Measurements from ENCODE around the gene PEMT. TPM values are rescaled to one million over a fixed set of nuclear protein-coding genes. Genes with fewer than 3 reads are reported as not detected.
"Not testable (repeated sequence)": the region's sequence is repeated elsewhere in the genome, so short reads cannot be mapped to it uniquely, and the experiment has no call there.

Gene PEMT
- total RNA-seq, 2 experiments from 2014 or later, result 14.1 to 17.2 TPM

- H3K9me3 Mint-ChIP-seq (ENCODE audit: insufficient read depth), result no peaks in the 10 kb centered on the region
- no peak overlapping the region for H3K4me3 Mint-ChIP-seq
- no peaks in the 10 kb centered on the region for H3K36me3 Mint-ChIP-seq (ENCODE audit: low read depth)
- no peak overlapping the region for H3K27ac Mint-ChIP-seq
- no peaks in the 10 kb centered on the region for H3K4me1 Mint-ChIP-seq (ENCODE audit: low read depth)
- POLR2A ChIA-PET, result no interaction called here
- peaks cover 35% of the 10 kb centered on the region for H3K27me3 Mint-ChIP-seq (ENCODE audit: low read depth)
- CTCF ChIA-PET, result no interaction called here
- ATAC-seq (no peak), DNase-seq (no peak)
These were observed 122.2 kb downstream of the PEMT start for GRCh38 chr17:17469358-17469757.

GRCh38 chr17:17468217-17469010 lies 123.1 kb downstream of the PEMT start:
- Mint-ChIP-seq H3K4me1 (ENCODE audit: low read depth) (no peaks in the 10 kb centered on the region), H3K9me3 (ENCODE audit: insufficient read depth) (no peaks in the 10 kb centered on the region), H3K27ac (no peak overlapping the region), H3K4me3 (no peak overlapping the region), H3K36me3 (ENCODE audit: low read depth) (no peaks in the 10 kb centered on the region), H3K27me3 (ENCODE audit: low read depth) (peaks cover 30% of the 10 kb centered on the region)
- ATAC-seq (no peak), DNase-seq (no peak)
- CTCF ChIA-PET, result no interaction called here
- POLR2A ChIA-PET, result no interaction called here

- CTCF ChIA-PET, result interaction anchor here (1.8 kb wide), 1 partner anchor 29 kb away, joined by 7 read pairs; the partner anchor contains the start of gene RASD1
- H3K4me3 Mint-ChIP-seq, result no peak overlapping the region
- H3K27me3 Mint-ChIP-seq (ENCODE audit: low read depth), result peaks cover 24% of the 10 kb centered on the region
- DNase-seq (no peak), ATAC-seq (no peak)
- no peak overlapping the region for H3K27ac Mint-ChIP-seq
- no peaks in the 10 kb centered on the region for H3K4me1 Mint-ChIP-seq (ENCODE audit: low read depth)
- H3K9me3 Mint-ChIP-seq (ENCODE audit: insufficient read depth), result no peaks in the 10 kb centered on the region
- POLR2A ChIA-PET, result no interaction called here
- no peaks in the 10 kb centered on the region for H3K36me3 Mint-ChIP-seq (ENCODE audit: low read depth)
These were observed 123.8 kb downstream of the PEMT start for GRCh38 chr17:17467720-17468119.

GRCh38 chr17:17467016-17467415 lies 124.5 kb downstream of the PEMT start:
- H3K27me3 Mint-ChIP-seq (ENCODE audit: low read depth), result peaks cover 19% of the 10 kb centered on the region
- ChIA-PET CTCF (interaction anchor here (1.8 kb wide), 1 partner anchor 29 kb away, joined by 7 read pairs; the partner anchor contains the start of gene RASD1), POLR2A (no interaction called here)
- H3K4me1 Mint-ChIP-seq (ENCODE audit: low read depth), result no peaks in the 10 kb centered on the region
- ATAC-seq (no peak), DNase-seq (no peak)
- H3K36me3 Mint-ChIP-seq (ENCODE audit: low read depth), result no peaks in the 10 kb centered on the region
- no peak overlapping the region for H3K27ac Mint-ChIP-seq
- H3K4me3 Mint-ChIP-seq, result no peak overlapping the region
- no peaks in the 10 kb centered on the region for H3K9me3 Mint-ChIP-seq (ENCODE audit: insufficient read depth)

GRCh38 chr17:17466511-17466910 lies 125.0 kb downstream of the PEMT start:
- ChIA-PET CTCF (interaction anchor here (1.8 kb wide), 1 partner anchor 30 kb away, joined by 7 read pairs; the partner anchor contains the start of gene RASD1), POLR2A (no interaction called here)
- no peaks in the 10 kb centered on the region for H3K4me1 Mint-ChIP-seq (ENCODE audit: low read depth)
- peaks cover 18% of the 10 kb centered on the region for H3K27me3 Mint-ChIP-seq (ENCODE audit: low read depth)
- H3K36me3 Mint-ChIP-seq (ENCODE audit: low read depth), result no peaks in the 10 kb centered on the region
- no peaks in the 10 kb centered on the region for H3K9me3 Mint-ChIP-seq (ENCODE audit: insufficient read depth)
- ATAC-seq (no peak), DNase-seq (no peak)
- no peak overlapping the region for H3K27ac Mint-ChIP-seq
- H3K4me3 Mint-ChIP-seq, result no peak overlapping the region

GRCh38 chr17:17465878-17466277 lies 125.6 kb downstream of the PEMT start:
- H3K9me3 Mint-ChIP-seq (ENCODE audit: insufficient read depth); H3K36me3 Mint-ChIP-seq (ENCODE audit: low read depth); ATAC-seq; POLR2A ChIA-PET; DNase-seq; H3K27ac Mint-ChIP-seq; H3K4me3 Mint-ChIP-seq; H3K4me1 Mint-ChIP-seq (ENCODE audit: low read depth): not testable (repeated sequence)
- CTCF ChIA-PET, result interaction anchor here (1.8 kb wide), 1 partner anchor 30 kb away, joined by 7 read pairs; the partner anchor contains the start of gene RASD1
- peaks cover 14% of the 10 kb centered on the region for H3K27me3 Mint-ChIP-seq (ENCODE audit: low read depth)

GRCh38 chr17:17463821-17464220 lies 127.7 kb downstream of the PEMT start:
- POLR2A ChIA-PET, result no interaction called here
- ATAC-seq (no peak), DNase-seq (no peak)
- H3K36me3 Mint-ChIP-seq (ENCODE audit: low read depth), result no peaks in the 10 kb centered on the region
- peaks cover 12% of the 10 kb centered on the region for H3K27me3 Mint-ChIP-seq (ENCODE audit: low read depth)
- no peak overlapping the region for H3K27ac Mint-ChIP-seq
- H3K4me1 Mint-ChIP-seq (ENCODE audit: low read depth), result no peaks in the 10 kb centered on the region
- CTCF ChIA-PET, result no interaction called here
- H3K9me3 Mint-ChIP-seq (ENCODE audit: insufficient read depth), result no peaks in the 10 kb centered on the region
- H3K4me3 Mint-ChIP-seq, result no peak overlapping the region

- Mint-ChIP-seq H3K27me3 (ENCODE audit: low read depth) (peaks cover 15% of the 10 kb centered on the region), H3K36me3 (ENCODE audit: low read depth) (no peaks in the 10 kb centered on the region), H3K4me1 (ENCODE audit: low read depth) (no peaks in the 10 kb centered on the region), H3K4me3 (no peak overlapping the region), H3K27ac (no peak overlapping the region), H3K9me3 (ENCODE audit: insufficient read depth) (no peaks in the 10 kb centered on the region)
- POLR2A ChIA-PET, result no interaction called here
- CTCF ChIA-PET, result no interaction called here
- DNase-seq, result no peak
- ATAC-seq, result no peak
These were observed 129.3 kb downstream of the PEMT start for GRCh38 chr17:17462048-17462824.

- no peaks in the 10 kb centered on the region for H3K36me3 Mint-ChIP-seq (ENCODE audit: low read depth)
- CTCF ChIA-PET, result no interaction called here
- no peak for DNase-seq
- no peaks in the 10 kb centered on the region for H3K9me3 Mint-ChIP-seq (ENCODE audit: insufficient read depth)
- no peak overlapping the region for H3K4me3 Mint-ChIP-seq
- ATAC-seq, result no peak
- POLR2A ChIA-PET, result no interaction called here
- no peaks in the 10 kb centered on the region for H3K4me1 Mint-ChIP-seq (ENCODE audit: low read depth)
- no peak overlapping the region for H3K27ac Mint-ChIP-seq
- H3K27me3 Mint-ChIP-seq (ENCODE audit: low read depth), result peaks cover 5% of the 10 kb centered on the region
These were observed 131.5 kb downstream of the PEMT start for GRCh38 chr17:17460038-17460437.

GRCh38 chr17:17457680-17458079 lies 133.8 kb downstream of the PEMT start:
- Mint-ChIP-seq H3K4me3 (no peak overlapping the region), H3K36me3 (ENCODE audit: low read depth) (no peaks in the 10 kb centered on the region), H3K9me3 (ENCODE audit: insufficient read depth) (no peaks in the 10 kb centered on the region), H3K27me3 (ENCODE audit: low read depth) (peaks cover 4% of the 10 kb centered on the region), H3K27ac (no peak overlapping the region), H3K4me1 (ENCODE audit: low read depth) (no peaks in the 10 kb centered on the region)
- CTCF ChIA-PET, result no interaction called here
- DNase-seq (no peak), ATAC-seq (no peak)
- POLR2A ChIA-PET, result no interaction called here

GRCh38 chr17:17456251-17456650 lies 135.3 kb downstream of the PEMT start:
- Mint-ChIP-seq H3K27ac (no peak overlapping the region), H3K4me1 (ENCODE audit: low read depth) (no peaks in the 10 kb centered on the region), H3K9me3 (ENCODE audit: insufficient read depth) (no peaks in the 10 kb centered on the region), H3K27me3 (ENCODE audit: low read depth) (peaks cover 5% of the 10 kb centered on the region), H3K36me3 (ENCODE audit: low read depth) (no peaks in the 10 kb centered on the region), H3K4me3 (no peak overlapping the region)
- no peak for DNase-seq
- ATAC-seq, result no peak
- ChIA-PET CTCF (interaction anchor here (1.0 to 1.1 kb wide), 2 partner anchors 41 to 101 kb away, joined by 3 read pairs; no protein-coding TSS in a partner anchor), POLR2A (no interaction called here)
